ENCODE measurements around the gene TCF25.

Gene TCF25

GRCh38 chr16:89855986-89856385 lies 17.4 kb upstream of the TCF25 start:
- Mint-ChIP-seq H3K36me3 (no peaks in the 10 kb centered on the region), H3K4me3 (no peak overlapping the region), H3K27ac (no peak overlapping the region), H3K4me1 (peaks cover 6% of the 10 kb centered on the region), H3K9me3 (no peaks in the 10 kb centered on the region), H3K27me3 (peaks cover 35% of the 10 kb centered on the region)
- DNase-seq: no peak
- CTCF ChIA-PET: no interaction called here

- peaks cover 30% of the 10 kb centered on the region for H3K27me3 Mint-ChIP-seq
- DNase-seq: no peak
- no peaks in the 10 kb centered on the region for H3K36me3 Mint-ChIP-seq
- no peak overlapping the region for H3K27ac Mint-ChIP-seq
- no peaks in the 10 kb centered on the region for H3K9me3 Mint-ChIP-seq
- H3K4me1 Mint-ChIP-seq: peaks cover 31% of the 10 kb centered on the region
- CTCF ChIA-PET: interaction anchor here (0.6 to 4.5 kb wide), 10 partner anchors 8 to 157 kb away, joined by 3 to 63 read pairs (median 4); partner anchors contain the start of genes FANCA and SPATA2L
- no peak overlapping the region for H3K4me3 Mint-ChIP-seq
Observed at GRCh38 chr16:89858973-89859614, 14.3 kb upstream of the TCF25 start.

- H3K27ac Mint-ChIP-seq: no peak overlapping the region
- H3K4me3 Mint-ChIP-seq: no peak overlapping the region
- no peak for DNase-seq
- H3K9me3 Mint-ChIP-seq: no peaks in the 10 kb centered on the region
- CTCF ChIA-PET: interaction anchor here (0.7 to 4.5 kb wide), 20 partner anchors 8 to 158 kb away, joined by 3 to 63 read pairs (median 6); partner anchors contain the start of genes FANCA, SPATA2L and TCF25
- H3K36me3 Mint-ChIP-seq: no peaks in the 10 kb centered on the region
- H3K27me3 Mint-ChIP-seq: peaks cover 25% of the 10 kb centered on the region
- H3K4me1 Mint-ChIP-seq: peaks cover 36% of the 10 kb centered on the region
Observed at GRCh38 chr16:89859615-89860007, 13.8 kb upstream of the TCF25 start.

GRCh38 chr16:89860747-89861304 lies 12.6 kb upstream of the TCF25 start:
- DNase-seq: peak; percentile 83
- CTCF ChIA-PET: interaction anchor here (0.7 to 4.5 kb wide), 32 partner anchors 10 to 190 kb away, joined by 3 to 63 read pairs (median 4); partner anchors contain the start of genes FANCA, SPATA2L and TCF25
- no peak overlapping the region for H3K27ac Mint-ChIP-seq
- H3K36me3 Mint-ChIP-seq: peaks cover 2% of the 10 kb centered on the region
- H3K4me3 Mint-ChIP-seq: no peak overlapping the region
- H3K27me3 Mint-ChIP-seq: peaks cover 25% of the 10 kb centered on the region
- H3K9me3 Mint-ChIP-seq: no peaks in the 10 kb centered on the region
- H3K4me1 Mint-ChIP-seq: peaks cover 46% of the 10 kb centered on the region

GRCh38 chr16:89861648-89862047 lies 11.7 kb upstream of the TCF25 start:
- H3K27ac Mint-ChIP-seq: no peak overlapping the region
- peaks cover 2% of the 10 kb centered on the region for H3K36me3 Mint-ChIP-seq

GRCh38 chr16:89862732-89863131 lies 10.7 kb upstream of the TCF25 start:
- Mint-ChIP-seq H3K27ac (peak overlapping the region; percentile 93), H3K4me3 (peak overlapping the region; percentile 65), H3K27me3 (peaks cover 21% of the 10 kb centered on the region), H3K36me3 (peaks cover 2% of the 10 kb centered on the region), H3K4me1 (peaks cover 46% of the 10 kb centered on the region), H3K9me3 (peaks cover 3% of the 10 kb centered on the region)
- CTCF ChIA-PET: interaction anchor here (1.2 to 4.5 kb wide), 9 partner anchors 10 to 163 kb away, joined by 3 to 63 read pairs (median 5); partner anchors contain the start of gene TCF25
- DNase-seq: no peak

More at GRCh38 chr16:89861648-89862047, 11.7 kb upstream of the TCF25 start:
- H3K27me3 Mint-ChIP-seq: peaks cover 25% of the 10 kb centered on the region
- no peaks in the 10 kb centered on the region for H3K9me3 Mint-ChIP-seq
- CTCF ChIA-PET: interaction anchor here (0.7 to 4.5 kb wide), 27 partner anchors 9 to 191 kb away, joined by 3 to 63 read pairs (median 4); partner anchors contain the start of genes FANCA, SPATA2L and TCF25
- no peak for DNase-seq
- no peak overlapping the region for H3K4me3 Mint-ChIP-seq
- peaks cover 46% of the 10 kb centered on the region for H3K4me1 Mint-ChIP-seq

GRCh38 chr16:89863741-89864526 lies 9.5 kb upstream of the TCF25 start:
- H3K4me1 Mint-ChIP-seq: peaks cover 46% of the 10 kb centered on the region

GRCh38 chr16:89864527-89864820 lies 8.9 kb upstream of the TCF25 start:
- DNase-seq: no peak
- H3K27me3 Mint-ChIP-seq: peaks cover 16% of the 10 kb centered on the region
- H3K4me1 Mint-ChIP-seq: peaks cover 46% of the 10 kb centered on the region
- CTCF ChIA-PET: interaction anchor here (0.8 to 2.5 kb wide), 7 partner anchors 8 to 164 kb away, joined by 3 to 14 read pairs (median 4); partner anchors contain the start of gene TCF25
- H3K4me3 Mint-ChIP-seq: peak overlapping the region; percentile 37
- H3K9me3 Mint-ChIP-seq: peaks cover 8% of the 10 kb centered on the region
- H3K36me3 Mint-ChIP-seq: peaks cover 7% of the 10 kb centered on the region
- peak overlapping the region; percentile 93 for H3K27ac Mint-ChIP-seq

More at GRCh38 chr16:89863741-89864526, 9.5 kb upstream of the TCF25 start:
- H3K27me3 Mint-ChIP-seq: peaks cover 16% of the 10 kb centered on the region
- peak; percentile 68 for DNase-seq
- peak overlapping the region; percentile 93 for H3K27ac Mint-ChIP-seq
- CTCF ChIA-PET: interaction anchor here (0.8 to 4.5 kb wide), 11 partner anchors 9 to 164 kb away, joined by 3 to 63 read pairs (median 4); partner anchors contain the start of gene TCF25
- peaks cover 8% of the 10 kb centered on the region for H3K9me3 Mint-ChIP-seq
- peak overlapping the region; percentile 65 for H3K4me3 Mint-ChIP-seq
- H3K36me3 Mint-ChIP-seq: peaks cover 3% of the 10 kb centered on the region

- CTCF ChIA-PET: no interaction called here
- Mint-ChIP-seq H3K36me3 (peaks cover 7% of the 10 kb centered on the region), H3K4me3 (no peak overlapping the region), H3K9me3 (peaks cover 8% of the 10 kb centered on the region), H3K27ac (no peak overlapping the region), H3K27me3 (no peaks in the 10 kb centered on the region), H3K4me1 (peaks cover 37% of the 10 kb centered on the region)
- no peak for DNase-seq
Observed at GRCh38 chr16:89867918-89868317, 5.5 kb upstream of the TCF25 start.

- Mint-ChIP-seq H3K27ac (no peak overlapping the region), H3K4me3 (no peak overlapping the region), H3K4me1 (peaks cover 23% of the 10 kb centered on the region), H3K36me3 (peaks cover 17% of the 10 kb centered on the region), H3K27me3 (no peaks in the 10 kb centered on the region), H3K9me3 (peaks cover 10% of the 10 kb centered on the region)
- CTCF ChIA-PET: no interaction called here
- DNase-seq: no peak
Observed at GRCh38 chr16:89869911-89870310, 3.5 kb upstream of the TCF25 start.

GRCh38 chr16:89870440-89870839 lies 3.0 kb upstream of the TCF25 start:
- H3K27me3 Mint-ChIP-seq: no peaks in the 10 kb centered on the region
- H3K9me3 Mint-ChIP-seq: peaks cover 14% of the 10 kb centered on the region
- peaks cover 19% of the 10 kb centered on the region for H3K36me3 Mint-ChIP-seq
- H3K4me1 Mint-ChIP-seq: peaks cover 22% of the 10 kb centered on the region
- peak overlapping the region; percentile 45 for H3K27ac Mint-ChIP-seq
- CTCF ChIA-PET: interaction anchor here (1.4 kb wide), 1 partner anchor 11 kb away, joined by 4 read pairs; no protein-coding TSS in a partner anchor
- H3K4me3 Mint-ChIP-seq: no peak overlapping the region
- no peak for DNase-seq

- CTCF ChIA-PET: interaction anchor here (2.2 to 2.4 kb wide), 2 partner anchors 8 to 11 kb away, joined by 11 to 12 read pairs; no protein-coding TSS in a partner anchor
- H3K4me3 Mint-ChIP-seq: peak overlapping the region; percentile 89
- H3K36me3 Mint-ChIP-seq: peaks cover 24% of the 10 kb centered on the region
- no peak for DNase-seq
- H3K27ac Mint-ChIP-seq: peak overlapping the region; percentile 11
- H3K27me3 Mint-ChIP-seq: no peaks in the 10 kb centered on the region
- H3K9me3 Mint-ChIP-seq: peaks cover 14% of the 10 kb centered on the region
- peaks cover 21% of the 10 kb centered on the region for H3K4me1 Mint-ChIP-seq
Observed at GRCh38 chr16:89871895-89872294, 1.5 kb upstream of the TCF25 start.

- peak overlapping the region; percentile 89 for H3K4me3 Mint-ChIP-seq
- H3K27ac Mint-ChIP-seq: peak overlapping the region; percentile 99
- no peaks in the 10 kb centered on the region for H3K27me3 Mint-ChIP-seq
- H3K4me1 Mint-ChIP-seq: peaks cover 24% of the 10 kb centered on the region
- peaks cover 9% of the 10 kb centered on the region for H3K9me3 Mint-ChIP-seq
- peak; percentile 91 for DNase-seq
- CTCF ChIA-PET: interaction anchor here (2.2 to 2.4 kb wide), 2 partner anchors 10 to 14 kb away, joined by 11 to 12 read pairs; no protein-coding TSS in a partner anchor
- peaks cover 36% of the 10 kb centered on the region for H3K36me3 Mint-ChIP-seq
Observed at GRCh38 chr16:89873972-89874689, 739 bp downstream of the TCF25 start.

Measured in activated naive CD4-positive, alpha-beta T cell treated with anti-CD3 and anti-CD28 coated beads, Interleukin-2, amount 10 ng/mL, durations not matched to agents 7 days and 5 days (primary cell).